PC-3 (cell line): ENCODE measurements around the gene PRKD2. TPM values are rescaled to one million over a fixed set of nuclear protein-coding genes. Genes with fewer than 3 reads are reported as not detected.

Experiments used
- ATAC-seq: fragments of 200-7000 bp; cut with Tn5 transposase; 2 replicates; pipeline ENCODE4 v1.9.1; 2020; ENCODE audit warnings: mild to moderate bottlenecking, moderate library complexity
- BruUV-seq: library from RNA; stranded (reverse); fragments of 400-500 nt; replicated peaks from 2 replicates; lab custom pipeline; 2021; lab: Mats Ljungman, UMichigan
- CTCF ChIA-PET: fragments of 300-600 bp; sonication (Branson Sonifier 250); formaldehyde crosslinking; loops from one replicate; lab custom pipeline; 2022; ENCODE audit warnings: antibody characterized with exemption; lab: Charles Lee
- POLR2A ChIA-PET: fragments of 300-600 bp; sonication (Branson Sonifier 250); formaldehyde crosslinking; loops from one replicate; lab custom pipeline; 2022; ENCODE audit warnings: antibody characterized with exemption; ENCODE audit not compliant: unreplicated experiment; lab: Charles Lee
- DNase-seq: peaks from one replicate; pipeline ENCODE4 v3.0.0-alpha.2; 2015
- H2AFZ ChIP-seq: fragments of 300-600 bp; sonication (generic); 2 replicates; pipeline ENCODE4 v1.6.0; 2016; ENCODE audit warnings: antibody characterized with exemption, low read length
- H3F3A ChIP-seq: fragments of 300-600 bp; sonication (generic); one replicate; pipeline ENCODE4 v1.6.0; 2017; ENCODE audit warnings: antibody characterized with exemption, low read length, control low read depth, mild to moderate bottlenecking; ENCODE audit not compliant: unreplicated experiment
- H3K27ac ChIP-seq: fragments of 300-600 bp; sonication (generic); 2 replicates; pipeline ENCODE4 v1.5.1; 2016; ENCODE audit warnings: mild to moderate bottlenecking, low read length
- H3K27me3 ChIP-seq: fragments of 300-600 bp; sonication (generic); 2 replicates; pipeline ENCODE4 v1.6.1; 2016; ENCODE audit warnings: low read length, mixed read lengths
- H3K36me3 ChIP-seq: fragments of 300-600 bp; sonication (generic); 2 replicates; pipeline ENCODE4 v1.6.1; 2016; ENCODE audit warnings: low read depth, mixed run types, low read length, mixed read lengths
- H3K4me1 ChIP-seq: fragments of 300-600 bp; sonication (generic); 2 replicates; pipeline ENCODE4 v1.5.1; 2016; ENCODE audit warnings: low read length; ENCODE audit not compliant: insufficient read depth
- H3K4me2 ChIP-seq: fragments of 300-600 bp; sonication (generic); 2 replicates; pipeline ENCODE4 v1.6.0; 2016; ENCODE audit warnings: low read length
- H3K4me3 ChIP-seq: fragments of 300-600 bp; sonication (generic); 2 replicates; pipeline ENCODE4 v1.5.1; 2016; ENCODE audit warnings: mild to moderate bottlenecking, low read length, mixed read lengths
- H3K79me2 ChIP-seq: fragments of 300-600 bp; sonication (generic); 2 replicates; pipeline ENCODE4 v1.6.1; 2017; ENCODE audit warnings: low read length, mixed read lengths
- H3K9ac ChIP-seq: fragments of 300-600 bp; sonication (generic); 2 replicates; pipeline ENCODE4 v1.6.0; 2016; ENCODE audit warnings: mild to moderate bottlenecking, low read length
- H3K9me2 ChIP-seq: fragments of 300-600 bp; sonication (generic); replicated peaks from 2 replicates; pipeline ENCODE4 v1.6.1; 2016; ENCODE audit warnings: mixed run types, low read length, mixed read lengths
- H3K9me3 ChIP-seq: fragments of 300-600 bp; sonication (generic); 2 replicates; pipeline ENCODE4 v1.6.1; 2016; ENCODE audit warnings: low read length, mixed read lengths
- H4K20me1 ChIP-seq: fragments of 300-600 bp; sonication (generic); 2 replicates; pipeline ENCODE4 v1.6.1; 2016; ENCODE audit warnings: low read length, mixed read lengths
- CTCF ChIP-seq: fragments of 300-600 bp; sonication (generic); conservative IDR thresholded peaks from 2 replicates; pipeline ENCODE4 v1.5.1; 2017; ENCODE audit warnings: antibody characterized with exemption, low read depth, mild to moderate bottlenecking, low read length
- EZH2 ChIP-seq: fragments of 300-600 bp; sonication (generic); IDR thresholded peaks from one replicate; pipeline ENCODE4 v1.6.1; 2017; ENCODE audit warnings: antibody characterized with exemption, mild to moderate bottlenecking, low read length; ENCODE audit not compliant: unreplicated experiment
- EZH2phosphoT487 ChIP-seq: fragments of 300-600 bp; sonication (generic); IDR thresholded peaks from 2 replicates; pipeline ENCODE4 v1.6.1; 2018; ENCODE audit warnings: mild to moderate bottlenecking, antibody characterized with exemption, low read length, borderline replicate concordance
- intact Hi-C: fragments of 100-400 bp; cut with micrococcal nuclease; formaldehyde crosslinking; loops from 2 replicates; pipeline ENCODE4 v1.9.0; 2023
- total RNA-seq: library from RNA; depleted of rRNA; stranded (reverse); fragments of >200 nt; gene quantifications from 2 replicates; pipeline ENCODE4 v1.2.3, GENCODE V29; 2014

PRKD2 gene
- total RNA-seq, 1 experiment from 2014 or later = 24.1 TPM

- no peaks in the 10 kb centered on the region for H3K27me3 ChIP-seq
These were observed 51.8 kb downstream of the PRKD2 start for GRCh38 chr19:46665072-46665471.

GRCh38 chr19:46661735-46662592, 55.0 kb downstream of the PRKD2 start:
- BruUV-seq = no TSS peak
- no peaks in the 10 kb centered on the region for H3K27me3 ChIP-seq
- ChIA-PET CTCF (interaction anchor here (0.5 to 2.2 kb wide), 10 partner anchors 8 to 1338 kb away, joined by 3 to 16 read pairs (median 5); no protein-coding TSS in a partner anchor), POLR2A (interaction anchor here (0.5 kb wide), 1 partner anchor 64 kb away, joined by 5 read pairs; no protein-coding TSS in a partner anchor)
- H3K9me3 ChIP-seq = no peaks in the 10 kb centered on the region
- H4K20me1 ChIP-seq = no peaks in the 10 kb centered on the region
- peak overlapping the region; percentile 62 for H2AFZ ChIP-seq
- H3K4me1 ChIP-seq = peaks cover 9% of the 10 kb centered on the region
- intact Hi-C loops = loop anchor here (1.0 kb wide), 1 partner anchor 48 kb away; no protein-coding TSS in a partner anchor
- no peaks in the 10 kb centered on the region for H3K9me2 ChIP-seq
- no peaks in the 10 kb centered on the region for H3K36me3 ChIP-seq
- H3F3A ChIP-seq = no peaks in the 10 kb centered on the region
- no peaks in the 10 kb centered on the region for H3K79me2 ChIP-seq
- H3K27ac ChIP-seq = no peak overlapping the region
- ATAC-seq (peak; percentile 65), DNase-seq (peak; percentile 80)
- H3K4me3 ChIP-seq = peak overlapping the region; percentile 66
- TF ChIP-seq EZH2 (no peak), CTCF (peak; percentile 86), EZH2phosphoT487 (no peak)
- H3K4me2 ChIP-seq = peak overlapping the region; percentile 92
- no peak overlapping the region for H3K9ac ChIP-seq

More at GRCh38 chr19:46665072-46665471, 51.8 kb downstream of the PRKD2 start:
- Histone ChIP-seq H3K4me3 (no peak overlapping the region), H4K20me1 (no peaks in the 10 kb centered on the region), H2AFZ (no peak overlapping the region), H3K4me1 (peaks cover 7% of the 10 kb centered on the region), H3K9me3 (no peaks in the 10 kb centered on the region), H3K4me2 (no peak overlapping the region), H3K79me2 (no peaks in the 10 kb centered on the region), H3F3A (no peaks in the 10 kb centered on the region), H3K27ac (no peak overlapping the region), H3K9ac (no peak overlapping the region), H3K9me2 (no peaks in the 10 kb centered on the region), H3K36me3 (no peaks in the 10 kb centered on the region)
- ChIA-PET CTCF (no interaction called here), POLR2A (no interaction called here)
- no peak for DNase-seq
- intact Hi-C loops = no loop called here
- ATAC-seq = no peak
- TF ChIP-seq EZH2phosphoT487 (no peak), CTCF (no peak), EZH2 (no peak)
- no TSS peak for BruUV-seq
